Measurements from ENCODE around the gene PROS1. TPM values are rescaled to one million over a fixed set of nuclear protein-coding genes. Genes with fewer than 3 reads are reported as not detected.

Gene PROS1
- total and polyA plus RNA-seq, 12 donors: 13.0 to 147 (median 41.4) TPM

DNA sequence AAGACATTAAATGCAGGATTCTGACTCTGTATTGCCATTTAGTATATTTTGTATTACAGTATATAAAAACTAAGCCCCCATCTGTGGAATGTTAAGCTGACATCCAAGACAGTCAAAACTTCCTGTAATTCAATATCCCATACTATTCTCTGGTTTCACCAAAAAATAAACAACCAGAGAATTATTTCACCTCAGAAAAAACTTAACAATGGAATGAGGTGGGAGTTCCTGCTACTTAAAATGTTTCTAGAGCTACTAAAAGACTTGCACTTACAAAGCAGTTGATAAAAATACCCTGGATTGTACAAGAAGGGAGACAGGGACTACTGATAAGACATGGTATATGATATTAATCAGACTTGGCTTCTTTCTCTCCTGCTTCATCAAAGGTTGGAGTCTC is 14.6 kb upstream of the PROS1 start:
- intact Hi-C loops (cut with DNase I): no loop called here
- peaks cover 0 to 19% (median 6%) of the 10 kb centered on the region in 9 donors for H3K4me1 ChIP-seq
- TF ChIP-seq, protein P1, sequence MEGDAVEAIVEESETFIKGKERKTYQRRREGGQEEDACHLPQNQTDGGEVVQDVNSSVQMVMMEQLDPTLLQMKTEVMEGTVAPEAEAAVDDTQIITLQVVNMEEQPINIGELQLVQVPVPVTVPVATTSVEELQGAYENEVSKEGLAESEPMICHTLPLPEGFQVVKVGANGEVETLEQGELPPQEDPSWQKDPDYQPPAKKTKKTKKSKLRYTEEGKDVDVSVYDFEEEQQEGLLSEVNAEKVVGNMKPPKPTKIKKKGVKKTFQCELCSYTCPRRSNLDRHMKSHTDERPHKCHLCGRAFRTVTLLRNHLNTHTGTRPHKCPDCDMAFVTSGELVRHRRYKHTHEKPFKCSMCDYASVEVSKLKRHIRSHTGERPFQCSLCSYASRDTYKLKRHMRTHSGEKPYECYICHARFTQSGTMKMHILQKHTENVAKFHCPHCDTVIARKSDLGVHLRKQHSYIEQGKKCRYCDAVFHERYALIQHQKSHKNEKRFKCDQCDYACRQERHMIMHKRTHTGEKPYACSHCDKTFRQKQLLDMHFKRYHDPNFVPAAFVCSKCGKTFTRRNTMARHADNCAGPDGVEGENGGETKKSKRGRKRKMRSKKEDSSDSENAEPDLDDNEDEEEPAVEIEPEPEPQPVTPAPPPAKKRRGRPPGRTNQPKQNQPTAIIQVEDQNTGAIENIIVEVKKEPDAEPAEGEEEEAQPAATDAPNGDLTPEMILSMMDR (IDR thresholded peaks at IDR 0.05): no peak
- no peaks in the 10 kb centered on the region for H3K36me3 ChIP-seq
- H3K27ac ChIP-seq: peak overlapping the region in 1 of 10 donors; percentile 23
- no peaks in the 10 kb centered on the region for H3K9me3 ChIP-seq
- no peak overlapping the region for H3K4me3 ChIP-seq
- ATAC-seq: no peak
- DNase-seq: no peak
- H3K27me3 ChIP-seq: no peaks in the 10 kb centered on the region

DNA sequence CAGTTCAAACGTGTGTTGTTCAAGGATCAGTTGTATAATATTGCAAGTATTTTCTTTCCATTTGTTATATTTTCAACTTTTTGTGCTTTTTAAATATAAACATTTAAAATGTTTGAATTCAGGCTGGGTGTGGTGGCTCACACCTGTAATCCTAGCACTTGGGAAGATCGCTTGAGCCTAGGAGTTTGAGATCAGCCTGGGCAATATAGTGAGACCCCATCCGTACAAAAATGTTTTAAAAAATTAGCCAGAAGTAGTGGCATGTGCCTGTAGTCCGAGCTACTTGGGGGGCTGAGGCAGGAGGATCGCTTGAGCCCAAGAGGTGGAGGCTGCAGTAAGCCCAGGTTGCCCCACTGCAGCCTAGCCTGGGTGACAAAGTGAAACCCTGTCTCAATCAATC is 10.9 kb upstream of the PROS1 start:
- 93 to 94% methylated on average over 5 of the region's 5 CpGs for WGBS, 2 donors
- ATAC-seq: no peak

DNA sequence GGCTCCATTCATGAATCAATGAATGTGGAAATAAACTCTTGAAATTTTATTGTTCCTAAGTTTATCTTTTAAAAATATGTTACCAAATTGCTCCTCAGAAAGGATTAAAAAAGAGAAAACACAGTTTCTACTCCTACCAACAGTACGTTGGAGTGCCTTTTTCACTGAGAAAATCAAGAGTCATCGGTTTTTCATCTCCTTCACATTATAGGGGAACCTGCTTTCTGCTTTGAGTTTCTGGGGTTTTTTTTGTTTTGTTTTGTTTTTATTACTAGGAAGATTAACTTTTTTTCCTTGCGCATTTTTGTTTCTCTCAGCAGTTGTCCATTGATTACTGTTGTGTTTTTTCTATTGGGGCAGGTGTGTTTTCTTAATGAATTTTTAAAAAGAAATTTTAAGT is 9.7 kb upstream of the PROS1 start:
- intact Hi-C loops (cut with DNase I): no loop called here
- no peak for DNase-seq
- ATAC-seq: no peak

More for the DNA sequence above, 10.9 kb upstream of the PROS1 start:
- Histone ChIP-seq H3K4me3 (no peak overlapping the region), H3K27ac (no peak overlapping the region), H3K36me3 (no peaks in the 10 kb centered on the region), H3K9me3 (no peaks in the 10 kb centered on the region), H3K4me1 (peaks cover 0 to 37% (median 16%) of the 10 kb centered on the region in 9 donors), H3K27me3 (no peaks in the 10 kb centered on the region)
- TF ChIP-seq, protein P1 (IDR thresholded peaks at IDR 0.05): no peak
- intact Hi-C loops (cut with DNase I): no loop called here
- no peak for DNase-seq

DNA sequence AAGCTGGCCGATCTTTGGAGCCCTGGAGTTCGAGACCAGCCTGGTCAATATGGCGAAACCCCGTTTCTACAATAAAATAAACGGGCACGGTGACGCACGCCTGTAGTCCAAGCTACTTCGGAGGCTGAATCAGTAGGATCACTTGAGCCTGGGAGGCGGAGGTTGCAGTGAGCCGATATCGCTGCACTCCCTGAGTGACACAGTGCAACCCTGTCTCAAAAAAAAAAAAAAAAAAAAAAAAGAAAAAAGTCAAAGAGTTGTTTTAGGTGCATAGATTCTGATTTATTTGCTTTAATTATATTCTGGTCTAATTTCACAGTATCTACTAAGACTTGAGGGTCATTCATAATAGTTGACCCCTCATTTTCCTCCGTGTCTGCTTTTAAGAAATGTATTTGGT is 8.0 kb upstream of the PROS1 start:
- H3K9me3 ChIP-seq: no peaks in the 10 kb centered on the region
- H3K27ac ChIP-seq: no peak overlapping the region
- no peak overlapping the region for H3K4me3 ChIP-seq
- TF ChIP-seq, protein P1 (IDR thresholded peaks at IDR 0.05): no peak
- intact Hi-C loops (cut with DNase I): loop anchor here in 1 of 10 donors (2.0 kb wide), 1 partner anchor 81 kb away; the partner anchor contains the start of genes DHFR2 and NSUN3
- 96 to 98% methylated on average over 13 of the region's 13 CpGs for WGBS, 2 donors
- H3K4me1 ChIP-seq: peaks cover 0 to 20% (median 11%) of the 10 kb centered on the region in 9 donors
- DNase-seq: no peak
- no peaks in the 10 kb centered on the region for H3K36me3 ChIP-seq
- no peak for ATAC-seq
- no peaks in the 10 kb centered on the region for H3K27me3 ChIP-seq

More for the DNA sequence above, 9.7 kb upstream of the PROS1 start:
- WGBS, 2 donors: 90 to 94% methylated on average over 3 of the region's 3 CpGs
- Histone ChIP-seq H3K27ac (no peak overlapping the region), H3K4me3 (no peak overlapping the region), H3K4me1 (peaks cover 0 to 26% (median 13%) of the 10 kb centered on the region in 9 donors), H3K27me3 (no peaks in the 10 kb centered on the region), H3K36me3 (no peaks in the 10 kb centered on the region), H3K9me3 (no peaks in the 10 kb centered on the region)
- TF ChIP-seq, protein P1 (IDR thresholded peaks at IDR 0.05): no peak

Data from heart right ventricle (tissue), 16 donors.